ENCODE data around the gene MAPK8IP3. TPM values are rescaled to one million over a fixed set of nuclear protein-coding genes. Genes with fewer than 3 reads are reported as not detected.

MAPK8IP3 gene
- polyA plus RNA-seq, 4 donors = 33.4 to 90.6 (median 58.4) TPM

DNA sequence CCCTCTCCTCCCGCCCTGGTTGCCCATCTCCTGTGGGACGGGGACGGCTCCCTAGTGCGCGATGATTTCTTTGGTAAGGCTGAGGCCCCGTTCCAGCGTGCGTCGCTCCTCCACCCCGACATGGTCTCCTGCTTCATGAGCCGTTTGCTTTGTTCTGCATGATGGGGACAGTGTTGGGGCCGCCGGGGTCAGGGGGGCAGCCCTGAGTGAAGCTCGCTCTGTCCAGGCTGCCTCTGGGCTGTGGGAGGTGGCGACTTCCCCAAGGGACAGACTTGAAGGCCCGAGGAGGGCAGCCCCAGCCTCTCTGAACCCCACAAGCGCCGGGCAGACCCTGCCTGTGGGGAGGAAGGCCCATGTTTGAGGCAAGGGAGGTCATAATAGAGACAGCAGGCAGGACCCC is 52.9 kb downstream of the MAPK8IP3 start:
- DNase-seq (ENCODE audit: low read depth in 4 of 4, low spot score in 2 of 4) = no peak

DNA sequence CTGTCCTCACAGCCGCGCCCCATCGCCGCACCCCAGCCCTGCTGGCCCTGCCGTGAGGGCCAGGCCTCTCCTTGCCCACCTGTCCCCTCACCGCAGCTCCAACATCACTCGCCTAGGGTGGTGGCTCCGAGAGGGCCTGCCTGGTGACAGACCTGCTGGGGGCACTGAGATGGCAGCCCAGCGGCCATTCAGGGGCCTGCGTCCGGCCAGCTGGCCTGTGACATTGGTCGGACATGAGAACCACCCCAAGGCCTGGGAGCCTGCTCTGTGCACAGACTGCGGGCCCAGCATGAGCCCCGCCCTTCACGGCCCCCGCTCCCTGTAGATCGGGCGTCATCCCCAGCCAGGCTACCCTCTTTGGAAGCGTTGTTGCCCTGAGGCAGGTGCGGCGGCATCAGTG is 53.5 kb downstream of the MAPK8IP3 start:
- no peak for DNase-seq (ENCODE audit: low read depth in 4 of 4, low spot score in 2 of 4)

DNA sequence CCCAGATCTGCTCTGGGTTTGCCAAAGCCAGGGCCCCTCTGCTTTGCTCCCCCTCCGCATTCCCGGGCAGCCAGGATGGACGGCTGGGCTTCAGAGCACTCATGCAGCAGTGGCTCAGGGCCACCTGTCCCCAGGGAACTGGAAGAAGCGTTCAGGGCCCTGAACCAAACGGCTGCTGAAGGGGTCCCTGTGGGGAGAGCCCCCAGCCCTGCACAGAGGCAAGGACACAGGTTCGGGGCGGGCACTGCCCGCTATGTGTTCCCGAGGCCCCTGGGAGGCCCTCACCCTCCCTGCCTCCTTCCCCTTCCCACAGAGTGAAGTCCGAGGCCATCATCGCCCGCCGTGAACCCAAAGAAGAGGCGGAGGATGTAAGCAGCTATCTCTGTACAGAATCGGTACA is 54.9 kb downstream of the MAPK8IP3 start:
- DNase-seq (ENCODE audit: low read depth in 4 of 4, low spot score in 2 of 4) = no peak

- no peak for DNase-seq (ENCODE audit: low read depth in 4 of 4, low spot score in 2 of 4)
Observed at GRCh38 chr16:1761751-1762150, 55.8 kb downstream of the MAPK8IP3 start.

DNA sequence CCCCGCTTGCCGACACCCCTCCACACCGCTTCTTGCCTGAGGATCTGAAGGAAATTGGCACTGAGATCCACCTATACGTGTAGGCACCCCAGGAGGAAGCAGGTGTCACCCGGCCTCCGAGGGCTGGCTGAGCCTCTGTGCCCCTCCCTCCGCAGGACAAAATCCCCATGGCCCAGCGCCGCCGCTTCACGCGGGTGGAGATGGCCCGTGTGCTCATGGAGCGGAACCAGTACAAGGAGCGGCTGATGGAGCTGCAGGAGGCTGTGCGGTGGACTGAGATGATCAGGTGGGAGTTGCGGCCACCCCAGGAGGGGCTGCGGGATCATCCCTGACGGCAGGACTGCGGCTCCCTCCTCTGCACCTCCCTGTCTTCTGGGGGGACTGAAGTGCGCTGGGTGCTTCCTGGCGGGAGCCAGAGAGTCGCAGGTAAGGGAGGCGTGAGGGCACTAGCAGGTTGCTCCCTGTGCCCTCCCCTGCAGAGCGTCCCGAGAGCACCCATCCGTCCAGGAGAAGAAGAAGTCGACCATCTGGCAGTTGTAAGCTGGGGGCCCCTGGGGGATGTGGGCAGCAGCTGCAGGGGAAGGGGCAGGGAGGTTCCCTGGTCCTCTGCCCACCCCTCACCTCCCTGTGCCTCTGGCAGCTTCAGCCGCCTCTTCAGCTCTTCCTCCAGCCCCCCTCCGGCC is 56.3 kb downstream of the MAPK8IP3 start:
- DNase-seq (ENCODE audit: low read depth in 4 of 4, low spot score in 2 of 4) = no peak

DNA sequence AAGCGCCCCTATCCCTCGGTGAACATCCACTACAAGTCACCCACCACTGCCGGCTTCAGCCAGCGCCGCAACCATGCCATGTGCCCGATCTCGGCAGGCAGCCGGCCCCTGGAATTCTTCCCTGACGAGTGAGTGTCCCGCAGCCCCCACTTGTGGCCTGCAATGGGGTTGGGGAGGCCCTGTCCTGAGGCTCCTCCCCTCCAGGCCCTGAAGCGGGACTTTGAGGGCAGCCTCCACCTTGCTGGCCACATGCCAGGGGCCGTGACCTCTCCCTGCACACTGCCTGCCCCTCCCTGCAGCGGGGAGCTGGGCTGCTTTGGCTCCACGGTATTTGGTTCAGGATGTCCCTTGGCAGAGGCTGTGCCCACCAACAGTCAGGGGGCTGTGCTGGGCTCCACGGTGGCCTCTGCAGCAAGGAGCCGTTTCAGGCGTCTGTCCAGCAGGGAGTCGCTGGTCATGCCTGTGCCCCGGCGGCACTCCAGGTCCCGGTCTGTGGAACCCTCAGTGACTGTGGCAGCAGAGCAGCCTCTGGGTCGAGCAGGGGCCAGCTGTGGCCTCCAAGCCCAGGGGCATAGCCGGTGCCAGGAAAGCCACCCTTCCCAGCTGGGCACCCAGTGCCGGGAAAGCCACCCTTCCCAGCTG is 57.0 kb downstream of the MAPK8IP3 start:
- no peak for DNase-seq (ENCODE audit: low read depth in 4 of 4, low spot score in 2 of 4)

GRCh38 chr16:1763521-1764511 is 57.8 kb downstream of the MAPK8IP3 start:
- DNase-seq (ENCODE audit: low read depth in 4 of 4, low spot score in 2 of 4) = no peak

GRCh38 chr16:1764971-1765370 is 59.0 kb downstream of the MAPK8IP3 start:
- no peak for DNase-seq (ENCODE audit: low read depth in 4 of 4, low spot score in 2 of 4)

DNA sequence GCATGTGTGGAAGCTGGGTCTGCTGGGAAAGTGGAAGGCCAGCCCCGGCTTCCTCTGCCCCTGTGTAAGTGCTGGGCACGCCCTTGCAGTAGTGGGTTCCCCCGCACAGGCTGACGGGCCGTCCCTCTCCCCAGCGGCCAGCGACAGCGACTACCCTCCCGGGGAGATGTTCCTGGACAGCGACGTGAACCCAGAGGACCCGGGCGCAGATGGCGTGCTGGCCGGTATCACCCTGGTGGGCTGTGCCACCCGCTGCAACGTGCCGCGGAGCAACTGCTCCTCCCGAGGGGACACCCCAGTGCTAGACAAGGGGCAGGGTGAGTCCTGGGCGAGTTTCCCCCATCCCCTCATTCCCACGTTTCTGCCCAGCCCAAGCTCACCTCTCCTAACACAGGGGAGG is 59.8 kb downstream of the MAPK8IP3 start:
- DNase-seq (ENCODE audit: low read depth in 4 of 4, low spot score in 2 of 4) = no peak

GRCh38 chr16:1766231-1766630 is 60.2 kb downstream of the MAPK8IP3 start:
- DNase-seq (ENCODE audit: low read depth in 4 of 4, low spot score in 2 of 4) = no peak

- DNase-seq (ENCODE audit: low read depth in 4 of 4, low spot score in 2 of 4) = no peak
Observed at GRCh38 chr16:1766701-1767100, 60.7 kb downstream of the MAPK8IP3 start.

GRCh38 chr16:1767116-1767994 is 61.4 kb downstream of the MAPK8IP3 start:
- no peak for DNase-seq (ENCODE audit: low read depth in 4 of 4, low spot score in 2 of 4)

DNA sequence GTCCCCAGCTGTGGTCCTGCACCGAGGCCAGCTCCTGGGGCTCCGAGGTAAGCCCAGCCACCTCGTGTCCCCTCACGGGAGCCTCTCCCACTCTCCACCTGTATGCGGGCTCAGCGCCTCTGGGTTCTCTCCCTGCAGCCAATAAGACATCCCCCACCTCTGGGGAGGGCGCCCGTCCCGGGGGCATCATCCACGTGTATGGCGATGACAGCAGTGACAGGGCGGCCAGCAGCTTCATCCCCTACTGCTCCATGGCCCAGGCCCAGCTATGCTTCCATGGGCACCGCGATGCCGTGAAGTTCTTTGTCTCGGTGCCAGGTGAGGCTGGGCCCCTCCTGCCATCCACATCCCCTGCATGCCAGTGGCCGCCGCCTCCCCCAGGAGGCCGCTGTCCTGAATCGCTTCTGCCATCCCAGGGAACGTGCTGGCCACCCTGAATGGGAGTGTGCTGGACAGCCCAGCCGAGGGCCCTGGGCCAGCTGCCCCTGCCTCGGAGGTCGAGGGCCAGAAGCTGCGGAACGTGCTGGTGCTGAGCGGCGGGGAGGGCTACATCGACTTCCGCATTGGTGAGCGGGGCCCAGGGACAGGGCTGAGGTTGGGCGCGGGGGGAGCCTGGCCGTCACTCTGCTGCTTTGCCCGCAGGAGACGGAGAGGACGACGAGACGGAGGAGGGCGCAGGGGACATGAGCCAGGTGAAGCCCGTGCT is 62.2 kb downstream of the MAPK8IP3 start:
- DNase-seq (ENCODE audit: low read depth in 4 of 4, low spot score in 2 of 4) = no peak

GRCh38 chr16:1768767-1769401 is 62.9 kb downstream of the MAPK8IP3 start:
- no peak for DNase-seq (ENCODE audit: low read depth in 4 of 4, low spot score in 2 of 4)

DNA sequence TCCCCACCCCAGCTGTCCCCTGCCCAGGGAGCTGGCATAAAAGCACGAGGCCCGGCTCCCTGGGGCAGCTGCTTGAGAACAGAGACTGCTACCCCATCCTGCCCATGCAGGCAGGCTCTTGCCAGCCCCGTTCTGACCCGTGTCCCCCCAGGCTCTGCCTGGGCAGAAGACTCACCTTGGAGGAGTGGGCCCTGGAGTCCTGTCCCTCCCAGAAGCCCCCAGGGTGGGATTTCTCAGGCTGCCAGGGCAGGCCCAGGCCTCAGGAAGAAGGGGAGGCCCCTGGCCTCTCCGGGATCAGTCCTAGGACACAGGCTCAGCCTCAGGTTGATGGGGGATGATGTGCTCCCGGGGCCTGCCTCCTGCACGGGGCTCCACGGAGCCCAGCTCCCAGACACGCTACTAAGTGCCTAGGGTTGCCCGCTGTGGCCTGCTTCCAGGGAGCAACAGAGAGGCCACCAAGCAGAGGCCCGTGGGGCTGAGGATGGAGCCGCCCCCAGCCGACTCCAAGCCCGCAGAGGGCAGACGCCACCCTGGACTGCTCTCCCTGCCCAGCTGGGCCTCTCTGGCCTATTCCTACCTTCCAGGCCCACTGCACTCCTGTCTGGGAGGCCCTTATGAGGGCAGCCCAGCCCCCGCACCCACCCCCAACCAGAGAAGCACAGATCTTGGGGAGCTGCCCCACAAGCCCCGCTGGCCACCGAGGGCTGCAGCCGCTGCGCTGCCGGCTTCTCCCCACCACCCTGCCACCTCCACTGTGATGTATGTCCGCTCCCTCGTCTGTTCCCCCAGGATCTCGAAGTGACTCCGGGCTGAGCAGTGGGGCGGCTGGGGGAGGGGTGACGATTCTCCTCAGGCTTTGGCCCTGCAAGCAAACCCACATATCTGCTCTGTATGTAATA is 63.7 kb downstream of the MAPK8IP3 start:
- no peak for DNase-seq (ENCODE audit: low read depth in 4 of 4, low spot score in 2 of 4)

DNA sequence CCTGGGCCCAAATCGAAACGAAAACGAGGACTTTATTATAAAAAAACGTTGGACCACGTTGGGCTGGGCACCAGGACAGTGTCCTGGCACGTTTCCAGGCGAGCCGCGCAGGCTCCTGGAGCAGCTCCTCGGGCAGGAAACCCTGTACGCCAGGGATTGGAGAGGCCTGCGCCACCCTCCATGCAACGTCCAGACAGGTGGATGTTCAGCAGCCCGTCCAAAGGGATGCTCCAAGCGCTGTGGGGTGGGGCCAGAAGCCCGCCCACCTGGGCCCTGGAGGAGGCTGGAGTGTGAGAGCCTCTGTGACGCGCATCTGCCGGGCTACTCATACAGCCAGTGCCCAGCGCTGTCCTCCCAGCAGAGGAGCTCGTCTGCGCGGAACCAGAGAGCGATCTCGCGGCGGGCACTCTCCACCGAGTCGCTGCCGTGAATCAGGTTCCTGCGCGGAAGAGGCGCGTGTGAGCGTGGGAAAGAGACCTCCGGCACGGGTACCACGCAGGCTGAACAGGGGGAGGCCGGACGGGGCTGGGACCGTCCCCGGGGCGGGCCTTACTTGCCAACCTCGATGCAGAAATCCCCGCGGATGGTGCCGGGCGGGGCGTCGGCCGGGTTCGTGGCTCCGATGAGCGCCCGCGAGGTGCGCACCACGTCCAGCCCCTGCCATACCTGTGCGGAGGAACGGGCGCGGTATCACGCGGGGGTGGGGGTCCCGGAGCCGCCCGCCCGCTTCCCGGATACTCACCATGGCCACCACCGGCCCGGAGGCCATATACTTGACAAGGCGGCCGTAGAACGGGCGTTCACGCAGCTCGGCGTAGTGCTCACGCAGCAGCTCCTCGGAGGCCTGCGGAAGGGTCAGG is 64.6 kb downstream of the MAPK8IP3 start:
- DNase-seq (ENCODE audit: low read depth in 4 of 4, low spot score in 2 of 4) = no peak

GRCh38 chr16:1771188-1771863 is 65.3 kb downstream of the MAPK8IP3 start, which contains the start of gene NME3:
NME3 (minus strand) TSS chr16:1771543; CDS start chr16:1771534, 9 bp downstream.
- no peak for DNase-seq (ENCODE audit: low read depth in 4 of 4, low spot score in 2 of 4)
